ENCODE measurements around the gene SMURF2. TPM values are rescaled to one million over a fixed set of nuclear protein-coding genes. Genes with fewer than 3 reads are reported as not detected.

Gene SMURF2
- polyA plus RNA-seq, 4 donors, result 8.0 to 20.1 (median 12.9) TPM

DNA sequence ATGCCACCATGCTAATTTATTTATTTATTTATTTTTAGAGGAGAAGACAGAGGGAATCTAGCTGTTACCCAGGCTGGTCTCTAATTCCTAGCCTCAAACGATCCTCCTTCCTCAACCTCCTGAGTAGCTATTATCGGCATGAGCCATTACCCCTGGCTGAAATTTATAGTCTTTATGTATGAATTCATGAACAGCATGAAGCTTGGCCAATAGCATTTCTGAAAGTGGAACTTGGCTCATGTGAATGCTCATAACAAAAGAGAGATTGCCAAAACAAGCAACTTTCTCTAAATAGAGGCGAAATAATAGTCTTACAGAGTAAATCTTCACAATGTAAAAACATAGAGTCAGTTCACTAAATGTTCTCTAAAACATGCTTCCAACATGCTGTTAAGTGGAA is 30.1 kb upstream of the SMURF2 start:
- no peaks in the 10 kb centered on the region for H3K4me1 ChIP-seq (ENCODE audit: control insufficient read depth in 3 of 3, insufficient read depth in 2 of 3, low read depth in 1 of 3, low read length in 2 of 3)
- no peaks in the 10 kb centered on the region for H3K36me3 ChIP-seq (ENCODE audit: control insufficient read depth in 3 of 3, insufficient read depth in 2 of 3, low read depth in 1 of 3, low read length in 3 of 3)
- no peaks in the 10 kb centered on the region for H3K27me3 ChIP-seq (ENCODE audit: control insufficient read depth in 3 of 3, insufficient read depth in 3 of 3, low read length in 3 of 3)
- no peak overlapping the region for H3K4me3 ChIP-seq (ENCODE audit: low read depth in 1 of 3, low read length in 3 of 3)
- DNase-seq (no peak), FAIRE-seq (no peak)
- no peak overlapping the region for H3K27ac ChIP-seq (ENCODE audit: low read depth in 1 of 3, low read length in 2 of 3)
- no peaks in the 10 kb centered on the region for H3K9me3 ChIP-seq (ENCODE audit: control insufficient read depth in 2 of 2, insufficient read depth in 1 of 2, low read depth in 1 of 2, low read length in 1 of 2)
- WGBS, 3 donors, result 69 to 94% (median 91%) methylated on average over 3 of the region's 3 CpGs

DNA sequence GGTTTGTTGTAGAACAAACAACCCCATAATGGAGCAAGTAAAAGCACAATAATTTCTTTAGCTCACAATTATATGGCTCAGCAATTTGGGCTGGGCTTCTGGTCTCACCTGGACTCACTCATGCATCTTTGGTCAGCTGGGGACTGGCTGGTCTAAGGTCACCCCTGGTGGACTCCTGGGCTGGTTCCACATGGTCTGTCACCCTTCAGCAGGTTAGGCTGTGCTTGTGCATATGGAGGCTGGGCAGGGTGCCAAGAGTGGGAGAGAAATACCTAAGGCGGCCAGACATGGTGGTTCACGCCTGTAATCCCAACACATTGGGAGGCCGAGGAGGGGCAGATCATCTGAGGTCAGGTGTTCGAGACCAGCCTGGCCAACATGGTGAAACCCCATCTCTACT is 27.0 kb upstream of the SMURF2 start:
- DNase-seq (no peak), FAIRE-seq (no peak)
- Histone ChIP-seq H3K4me3 (ENCODE audit: low read depth in 1 of 3, low read length in 3 of 3) (no peak overlapping the region), H3K4me1 (ENCODE audit: control insufficient read depth in 3 of 3, insufficient read depth in 2 of 3, low read depth in 1 of 3, low read length in 2 of 3) (no peaks in the 10 kb centered on the region), H3K36me3 (ENCODE audit: control insufficient read depth in 3 of 3, insufficient read depth in 2 of 3, low read depth in 1 of 3, low read length in 3 of 3) (no peaks in the 10 kb centered on the region), H3K27me3 (ENCODE audit: control insufficient read depth in 3 of 3, insufficient read depth in 3 of 3, low read length in 3 of 3) (no peaks in the 10 kb centered on the region), H3K9me3 (ENCODE audit: control insufficient read depth in 2 of 2, insufficient read depth in 1 of 2, low read depth in 1 of 2, low read length in 1 of 2) (no peaks in the 10 kb centered on the region), H3K27ac (ENCODE audit: low read depth in 1 of 3, low read length in 2 of 3) (no peak overlapping the region)
- 91 to 94% (median 92%) methylated on average over 4 of the region's 4 CpGs for whole genome bisulfite sequencing, 3 donors

DNA sequence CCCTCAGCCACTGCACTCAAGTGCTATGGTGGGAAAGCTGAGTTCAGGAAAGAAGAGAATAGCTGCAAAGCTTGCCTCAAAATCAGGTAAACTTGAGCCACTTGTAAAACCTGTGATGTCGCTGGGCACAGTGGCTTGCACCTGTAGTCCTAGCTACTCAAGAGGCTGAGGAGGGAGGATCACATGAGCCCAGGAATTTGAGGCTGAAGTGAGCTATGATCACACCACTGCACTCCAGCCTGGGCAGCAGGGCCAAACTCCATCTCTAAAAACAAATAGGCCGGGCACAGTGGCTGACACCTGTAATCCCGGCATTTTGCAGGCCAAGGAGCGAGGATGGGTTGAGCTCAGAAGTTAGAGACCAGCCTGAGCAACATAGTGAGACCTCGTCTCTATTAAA is 26.4 kb upstream of the SMURF2 start:
- no peaks in the 10 kb centered on the region for H3K27me3 ChIP-seq (ENCODE audit: control insufficient read depth in 3 of 3, insufficient read depth in 3 of 3, low read length in 3 of 3)
- no peaks in the 10 kb centered on the region for H3K36me3 ChIP-seq (ENCODE audit: control insufficient read depth in 3 of 3, insufficient read depth in 2 of 3, low read depth in 1 of 3, low read length in 3 of 3)
- no peaks in the 10 kb centered on the region for H3K4me1 ChIP-seq (ENCODE audit: control insufficient read depth in 3 of 3, insufficient read depth in 2 of 3, low read depth in 1 of 3, low read length in 2 of 3)
- no peaks in the 10 kb centered on the region for H3K9me3 ChIP-seq (ENCODE audit: control insufficient read depth in 2 of 2, insufficient read depth in 1 of 2, low read depth in 1 of 2, low read length in 1 of 2)
- H3K27ac ChIP-seq (ENCODE audit: low read depth in 1 of 3, low read length in 2 of 3), result no peak overlapping the region
- WGBS, 3 donors, result 93 to 96% (median 96%) methylated on average over 5 of the region's 5 CpGs
- FAIRE-seq (no peak), DNase-seq (no peak)
- H3K4me3 ChIP-seq (ENCODE audit: low read depth in 1 of 3, low read length in 3 of 3), result no peak overlapping the region

DNA sequence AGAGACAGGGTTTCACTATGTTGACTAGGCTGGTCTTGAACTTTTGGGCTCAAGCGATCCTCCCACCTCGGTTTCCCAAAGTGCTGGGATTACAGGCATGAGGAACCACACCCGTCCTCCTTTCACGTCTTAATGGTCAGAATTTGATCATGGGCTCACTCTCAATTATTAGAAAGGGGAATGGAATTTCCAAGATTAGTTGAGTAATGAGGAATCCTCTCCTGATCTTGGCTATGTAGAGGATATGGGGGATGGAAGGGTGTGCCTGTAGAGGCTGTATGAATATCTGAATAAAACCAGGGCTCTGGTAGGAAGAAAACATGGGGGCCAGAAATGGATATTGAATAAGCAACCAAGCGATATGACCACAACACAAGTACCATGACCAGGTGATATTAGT is 25.9 kb upstream of the SMURF2 start:
- H3K9me3 ChIP-seq (ENCODE audit: control insufficient read depth in 2 of 2, insufficient read depth in 1 of 2, low read depth in 1 of 2, low read length in 1 of 2), result no peaks in the 10 kb centered on the region
- WGBS, 3 donors, result 90 to 95% (median 93%) methylated on average over 5 of the region's 5 CpGs
- no peak overlapping the region for H3K4me3 ChIP-seq (ENCODE audit: low read depth in 1 of 3, low read length in 3 of 3)
- no peaks in the 10 kb centered on the region for H3K4me1 ChIP-seq (ENCODE audit: control insufficient read depth in 3 of 3, insufficient read depth in 2 of 3, low read depth in 1 of 3, low read length in 2 of 3)
- H3K27ac ChIP-seq (ENCODE audit: low read depth in 1 of 3, low read length in 2 of 3), result no peak overlapping the region
- no peaks in the 10 kb centered on the region for H3K36me3 ChIP-seq (ENCODE audit: control insufficient read depth in 3 of 3, insufficient read depth in 2 of 3, low read depth in 1 of 3, low read length in 3 of 3)
- no peak for DNase-seq
- H3K27me3 ChIP-seq (ENCODE audit: control insufficient read depth in 3 of 3, insufficient read depth in 3 of 3, low read length in 3 of 3), result no peaks in the 10 kb centered on the region
- no peak for FAIRE-seq

DNA sequence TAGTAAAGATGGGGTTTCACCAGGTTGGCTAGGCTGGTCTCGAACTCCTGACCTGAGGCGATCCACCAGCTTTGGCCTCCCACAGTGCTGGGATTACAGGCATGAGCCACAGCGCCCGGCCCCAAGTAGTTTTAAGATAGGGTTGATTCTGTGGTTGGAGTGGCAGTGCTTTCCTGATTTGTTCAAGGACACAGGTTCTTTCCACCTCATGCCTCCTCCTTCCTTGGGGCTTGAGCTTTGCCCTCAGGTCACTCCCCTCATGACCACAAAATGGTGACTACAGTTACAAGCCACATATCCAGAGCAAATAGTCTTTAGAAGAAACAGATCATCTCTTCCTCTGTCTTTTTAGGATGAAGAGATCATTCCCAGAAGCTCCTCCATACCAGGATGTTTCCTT is 25.3 kb upstream of the SMURF2 start:
- no peak for DNase-seq
- WGBS, 3 donors, result 93 to 100% (median 94%) methylated on average over 4 of the region's 4 CpGs
- Histone ChIP-seq H3K9me3 (ENCODE audit: control insufficient read depth in 2 of 2, insufficient read depth in 1 of 2, low read depth in 1 of 2, low read length in 1 of 2) (no peaks in the 10 kb centered on the region), H3K4me1 (ENCODE audit: control insufficient read depth in 3 of 3, insufficient read depth in 2 of 3, low read depth in 1 of 3, low read length in 2 of 3) (no peaks in the 10 kb centered on the region), H3K27ac (ENCODE audit: low read depth in 1 of 3, low read length in 2 of 3) (no peak overlapping the region), H3K4me3 (ENCODE audit: low read depth in 1 of 3, low read length in 3 of 3) (no peak overlapping the region), H3K27me3 (ENCODE audit: control insufficient read depth in 3 of 3, insufficient read depth in 3 of 3, low read length in 3 of 3) (no peaks in the 10 kb centered on the region), H3K36me3 (ENCODE audit: control insufficient read depth in 3 of 3, insufficient read depth in 2 of 3, low read depth in 1 of 3, low read length in 3 of 3) (no peaks in the 10 kb centered on the region)
- no peak for FAIRE-seq

DNA sequence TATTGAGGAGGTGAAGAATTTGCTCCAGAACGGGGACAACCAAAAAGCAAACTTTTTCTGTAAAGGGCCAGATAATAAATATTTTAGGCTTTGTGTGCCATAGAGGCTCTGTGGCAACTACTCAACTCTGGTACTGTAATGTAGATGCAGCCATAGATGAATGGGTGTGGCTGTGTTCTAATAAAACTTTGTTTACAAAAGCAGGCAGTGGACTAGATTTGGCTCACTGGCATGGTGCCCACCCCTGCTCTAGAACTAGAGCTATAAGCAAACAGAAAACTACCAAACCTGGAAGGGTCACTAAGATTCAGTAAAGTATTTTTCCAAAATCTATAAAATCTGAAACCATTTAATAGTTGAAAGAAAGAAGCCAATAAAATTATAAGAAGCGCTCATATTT is 24.6 kb upstream of the SMURF2 start:
- Histone ChIP-seq H3K27me3 (ENCODE audit: control insufficient read depth in 3 of 3, insufficient read depth in 3 of 3, low read length in 3 of 3) (no peaks in the 10 kb centered on the region), H3K4me1 (ENCODE audit: control insufficient read depth in 3 of 3, insufficient read depth in 2 of 3, low read depth in 1 of 3, low read length in 2 of 3) (no peaks in the 10 kb centered on the region), H3K9me3 (ENCODE audit: control insufficient read depth in 2 of 2, insufficient read depth in 1 of 2, low read depth in 1 of 2, low read length in 1 of 2) (no peaks in the 10 kb centered on the region), H3K4me3 (ENCODE audit: low read depth in 1 of 3, low read length in 3 of 3) (no peak overlapping the region), H3K36me3 (ENCODE audit: control insufficient read depth in 3 of 3, insufficient read depth in 2 of 3, low read depth in 1 of 3, low read length in 3 of 3) (no peaks in the 10 kb centered on the region), H3K27ac (ENCODE audit: low read depth in 1 of 3, low read length in 2 of 3) (no peak overlapping the region)
- FAIRE-seq (no peak), DNase-seq (no peak)
- 93 to 98% (median 94%) methylated on average over 2 of the region's 2 CpGs for WGBS, 3 donors

DNA sequence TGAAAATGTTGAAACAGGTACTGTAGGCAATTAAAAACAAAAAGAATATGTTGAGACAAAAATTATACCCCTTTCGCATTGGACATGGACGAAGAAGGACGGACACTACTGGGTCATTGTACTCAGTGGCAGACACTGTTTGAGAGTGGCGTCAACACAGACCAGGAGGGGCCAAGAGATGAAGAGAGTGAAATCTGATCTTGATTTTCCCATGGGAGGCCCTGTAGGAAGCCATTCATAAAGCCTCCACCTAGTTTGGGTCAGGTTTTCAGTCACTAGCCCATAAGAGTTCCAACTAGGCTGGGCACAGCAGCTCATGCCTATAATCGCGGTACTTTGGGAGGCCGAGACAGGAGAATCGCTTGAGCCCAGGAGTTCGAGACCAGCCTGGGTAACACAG is 23.6 kb upstream of the SMURF2 start:
- H3K4me1 ChIP-seq (ENCODE audit: control insufficient read depth in 3 of 3, insufficient read depth in 2 of 3, low read depth in 1 of 3, low read length in 2 of 3), result no peaks in the 10 kb centered on the region
- FAIRE-seq (no peak), DNase-seq (no peak)
- H3K9me3 ChIP-seq (ENCODE audit: control insufficient read depth in 2 of 2, insufficient read depth in 1 of 2, low read depth in 1 of 2, low read length in 1 of 2), result no peaks in the 10 kb centered on the region
- H3K4me3 ChIP-seq (ENCODE audit: low read depth in 1 of 3, low read length in 3 of 3), result no peak overlapping the region
- H3K36me3 ChIP-seq (ENCODE audit: control insufficient read depth in 3 of 3, insufficient read depth in 2 of 3, low read depth in 1 of 3, low read length in 3 of 3), result no peaks in the 10 kb centered on the region
- no peaks in the 10 kb centered on the region for H3K27me3 ChIP-seq (ENCODE audit: control insufficient read depth in 3 of 3, insufficient read depth in 3 of 3, low read length in 3 of 3)
- WGBS, 3 donors, result 95 to 97% (median 95%) methylated on average over 9 of the region's 9 CpGs
- H3K27ac ChIP-seq (ENCODE audit: low read depth in 1 of 3, low read length in 2 of 3), result no peak overlapping the region

DNA sequence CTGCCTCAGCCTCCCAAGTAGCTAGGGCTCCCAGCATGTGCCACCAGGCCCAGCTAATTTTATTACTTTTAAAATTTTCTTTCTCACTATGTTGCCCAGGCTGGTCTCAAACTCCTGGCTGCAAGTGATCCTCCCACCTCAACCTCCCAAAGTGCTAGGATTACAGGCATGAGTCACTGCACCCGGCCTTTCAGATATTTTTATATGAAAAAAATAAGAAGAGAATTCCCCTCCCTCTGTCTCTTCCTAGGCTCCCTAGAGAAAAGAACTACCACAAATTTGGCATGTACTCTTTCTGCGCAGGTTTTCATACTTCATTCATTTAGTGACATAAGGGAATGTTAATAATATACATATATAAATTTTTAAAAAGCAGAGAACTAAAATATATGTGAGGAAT is 21.7 kb upstream of the SMURF2 start:
- H3K36me3 ChIP-seq (ENCODE audit: control insufficient read depth in 3 of 3, insufficient read depth in 2 of 3, low read depth in 1 of 3, low read length in 3 of 3), result no peaks in the 10 kb centered on the region
- H3K27ac ChIP-seq (ENCODE audit: low read depth in 1 of 3, low read length in 2 of 3), result no peak overlapping the region
- H3K4me1 ChIP-seq (ENCODE audit: control insufficient read depth in 3 of 3, insufficient read depth in 2 of 3, low read depth in 1 of 3, low read length in 2 of 3), result no peaks in the 10 kb centered on the region
- no peak for FAIRE-seq
- WGBS, 3 donors, result 81 to 91% (median 85%) methylated on average over 2 of the region's 2 CpGs
- no peak overlapping the region for H3K4me3 ChIP-seq (ENCODE audit: low read depth in 1 of 3, low read length in 3 of 3)
- no peaks in the 10 kb centered on the region for H3K9me3 ChIP-seq (ENCODE audit: control insufficient read depth in 2 of 2, insufficient read depth in 1 of 2, low read depth in 1 of 2, low read length in 1 of 2)
- no peak for DNase-seq
- no peaks in the 10 kb centered on the region for H3K27me3 ChIP-seq (ENCODE audit: control insufficient read depth in 3 of 3, insufficient read depth in 3 of 3, low read length in 3 of 3)

DNA sequence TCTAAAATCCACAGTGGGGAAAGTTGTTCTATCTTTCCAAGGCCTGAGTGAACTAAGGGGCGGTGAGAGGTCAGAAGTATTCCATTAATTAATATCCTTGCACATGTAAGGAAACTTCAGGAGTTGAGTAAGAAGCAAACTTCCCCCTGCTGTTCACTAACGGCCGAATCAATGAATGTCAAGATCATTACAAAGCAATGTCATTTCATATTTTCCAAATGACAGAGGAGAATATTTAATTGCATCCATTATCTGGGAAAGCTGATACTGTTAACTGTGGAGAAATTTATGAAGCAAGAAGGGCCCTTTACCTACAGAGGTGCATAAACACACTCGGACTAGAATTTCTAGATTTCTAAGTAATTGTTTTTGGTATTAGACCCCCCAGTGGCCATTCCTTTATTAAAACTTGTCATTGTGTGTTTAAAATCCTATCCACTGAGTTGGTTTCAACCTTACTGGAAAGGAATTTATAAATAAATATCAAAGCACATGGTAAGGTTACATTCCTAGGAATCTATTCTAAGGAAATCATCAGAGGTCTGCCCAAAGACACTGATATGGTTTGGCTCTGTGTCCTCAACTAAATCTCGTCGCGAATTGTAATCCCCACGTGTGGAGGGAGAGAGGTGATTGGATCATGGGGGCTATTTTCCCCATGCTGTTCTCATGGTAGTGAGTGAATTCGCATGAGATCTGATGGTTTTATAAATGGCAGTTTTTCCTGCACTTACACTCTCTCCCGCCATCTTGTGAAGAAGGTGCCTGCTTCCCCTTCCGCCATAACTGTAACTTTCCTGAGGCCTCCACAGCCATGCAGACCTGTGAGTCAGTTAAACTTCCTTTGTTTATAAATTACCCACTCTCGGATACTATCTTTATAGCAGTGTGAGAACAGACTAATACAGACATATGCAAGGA is 20.4 kb upstream of the SMURF2 start:
- WGBS, 3 donors, result 88 to 93% (median 88%) methylated on average over 12 of the region's 12 CpGs
- Histone ChIP-seq H3K27me3 (ENCODE audit: control insufficient read depth in 3 of 3, insufficient read depth in 3 of 3, low read length in 3 of 3) (no peaks in the 10 kb centered on the region), H3K36me3 (ENCODE audit: control insufficient read depth in 3 of 3, insufficient read depth in 2 of 3, low read depth in 1 of 3, low read length in 3 of 3) (no peaks in the 10 kb centered on the region), H3K27ac (ENCODE audit: low read depth in 1 of 3, low read length in 2 of 3) (no peak overlapping the region), H3K9me3 (ENCODE audit: control insufficient read depth in 2 of 2, insufficient read depth in 1 of 2, low read depth in 1 of 2, low read length in 1 of 2) (no peaks in the 10 kb centered on the region), H3K4me3 (ENCODE audit: low read depth in 1 of 3, low read length in 3 of 3) (no peak overlapping the region), H3K4me1 (ENCODE audit: control insufficient read depth in 3 of 3, insufficient read depth in 2 of 3, low read depth in 1 of 3, low read length in 2 of 3) (no peaks in the 10 kb centered on the region)
- FAIRE-seq, result no peak
- DNase-seq, result no peak

Measured in small intestine (tissue), 7 donors.